ENCODE results near the gene CHIT1. TPM values are rescaled to one million over a fixed set of nuclear protein-coding genes. Genes with fewer than 3 reads are reported as not detected.

The CHIT1 gene
- total and polyA plus RNA-seq, 2 of the 13 experiments (the other 11 are each of a cell fraction or from before 2014, with no cell fraction given) = not detected

DNA sequence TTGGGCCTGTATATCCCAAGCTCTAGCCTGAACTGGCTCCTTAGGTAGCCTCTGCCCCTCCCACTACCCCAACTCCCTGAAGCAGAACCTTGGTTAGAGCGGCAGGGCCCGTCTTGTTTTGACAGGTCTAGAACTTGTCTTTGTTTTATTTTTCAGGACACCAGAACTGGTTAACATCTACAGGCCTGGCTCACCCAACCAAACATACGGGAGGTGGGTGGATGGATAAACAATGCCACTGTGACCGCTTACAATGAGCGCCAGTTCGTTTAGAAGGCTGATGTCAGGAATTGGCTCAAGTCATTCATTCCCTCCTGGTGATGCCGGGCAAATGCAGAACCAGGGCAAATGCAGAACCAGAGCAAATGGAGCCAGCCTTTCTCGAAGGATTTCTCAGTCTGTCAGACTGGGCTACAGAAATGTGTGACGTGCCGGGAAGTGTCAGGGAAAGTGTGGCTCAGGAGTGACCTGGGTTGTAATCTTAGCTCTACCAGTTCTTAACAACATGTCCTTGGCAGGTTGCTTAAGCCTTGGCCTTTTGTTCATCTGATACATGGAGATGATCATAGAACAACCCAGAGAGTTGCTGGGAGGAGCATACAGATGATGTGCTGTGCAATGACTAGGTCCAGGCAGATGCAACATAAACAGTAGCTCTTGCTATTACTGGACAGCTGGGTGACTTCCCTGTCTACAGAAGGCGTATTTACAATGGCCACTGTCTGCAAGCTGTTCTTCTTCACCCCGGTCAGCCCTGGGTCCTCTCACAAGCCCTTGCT, 45.3 kb upstream of the CHIT1 start:
- in situ Hi-C loops (cut with HindIII; ENCODE audit: extremely low pct_ligation_motif_present, low pct_unique_long_range_greater_than_20kb) (loop anchor here (5.0 to 10.0 kb wide), 4 partner anchors 52 to 237 kb away; no protein-coding TSS in a partner anchor), intact Hi-C loops (cut with micrococcal nuclease; ENCODE audit: unreplicated experiment) (loop anchor here (5.0 kb wide), 1 partner anchor 213 kb away; no protein-coding TSS in a partner anchor)
- no peak overlapping the region for H3K27ac ChIP-seq (ENCODE audit: extremely low read length, insufficient read depth, low read length)
- no peak overlapping the region for H3K4me3 ChIP-seq (replicated peaks in 1 of 3; ENCODE audit: insufficient read depth in 1 of 3, low read depth in 2 of 3, low read length in 3 of 3)
- H3K36me3 ChIP-seq (replicated peaks in 1 of 2; ENCODE audit: control insufficient read depth in 1 of 2, insufficient read depth in 2 of 2, low read length in 2 of 2) = no peaks in the 10 kb centered on the region
- CTCF ChIA-PET (ENCODE audit: low intra/inter-chr PET ratio, low total read pairs) = interaction anchor here (3.1 kb wide), 1 partner anchor 64 kb away, joined by 41 read pairs; no protein-coding TSS in a partner anchor
- no peak overlapping the region for H3K9ac ChIP-seq (ENCODE audit: insufficient read depth, low read depth, low read length)
- H3K4me2 ChIP-seq (ENCODE audit: low read depth, low read length) = no peak overlapping the region
- FAIRE-seq = no peak
- POLR2A ChIA-PET = no interaction called here
- BruUV-seq (replicated peaks) = no TSS peak
- H4K20me1 ChIP-seq (ENCODE audit: insufficient read depth, low read length) = no peaks in the 10 kb centered on the region
- no peaks in the 10 kb centered on the region for H3K9me3 ChIP-seq (ENCODE audit: low read length)
- no peak for DNase-seq (ENCODE audit: low spot score)
- TF ChIP-seq ZUFSP (CRISPR knock-in tag; IDR thresholded peaks at IDR 0.05; ENCODE audit: borderline replicate concordance) (no peak), ZNF12 (CRISPR knock-in tag; IDR thresholded peaks at IDR 0.05) (no peak), NAIF1 (CRISPR knock-in tag; IDR thresholded peaks at IDR 0.05; ENCODE audit: borderline replicate concordance) (no peak), ARID2 (CRISPR knock-in tag; IDR thresholded peaks at IDR 0.05; ENCODE audit: borderline replicate concordance) (no peak), ZNF33A (CRISPR knock-in tag; IDR thresholded peaks at IDR 0.05; ENCODE audit: borderline replicate concordance) (no peak), KMT2A (CRISPR knock-in tag; IDR thresholded peaks at IDR 0.05) (no peak), ZNF607 (CRISPR knock-in tag; IDR thresholded peaks at IDR 0.05; ENCODE audit: borderline replicate concordance) (no peak), FOXK2 (IDR thresholded peaks at IDR 0.05) (no peak), ZNF878 (CRISPR knock-in tag; IDR thresholded peaks at IDR 0.05) (no peak), ZNF451 (CRISPR knock-in tag; IDR thresholded peaks at IDR 0.05) (no peak), KLF12 (CRISPR knock-in tag; IDR thresholded peaks at IDR 0.05; ENCODE audit: borderline replicate concordance) (no peak), SATB2 (CRISPR knock-in tag; IDR thresholded peaks at IDR 0.05) (no peak), GMEB1 (CRISPR knock-in tag; IDR thresholded peaks at IDR 0.05; ENCODE audit: borderline replicate concordance) (no peak), SMC3 (IDR thresholded peaks at IDR 0.05; ENCODE audit: low read length) (no peak), ZNF546 (CRISPR knock-in tag; conservative IDR thresholded peaks at IDR 0.05) (no peak), MBD4 (IDR thresholded peaks at IDR 0.05; ENCODE audit: borderline replicate concordance, low read length) (no peak), POLR2A (IDR thresholded peaks at IDR 0.05; ENCODE audit: insufficient read depth in 1 of 2, low read depth in 2 of 2, low read length in 2 of 2) (no peak), ZNF816 (CRISPR knock-in tag; IDR thresholded peaks at IDR 0.05; ENCODE audit: borderline replicate concordance) (no peak), EHMT2 (IDR thresholded peaks at IDR 0.05; ENCODE audit: borderline replicate concordance, low read depth, low read length) (no peak)
- TF ChIP-seq, protein P1, sequence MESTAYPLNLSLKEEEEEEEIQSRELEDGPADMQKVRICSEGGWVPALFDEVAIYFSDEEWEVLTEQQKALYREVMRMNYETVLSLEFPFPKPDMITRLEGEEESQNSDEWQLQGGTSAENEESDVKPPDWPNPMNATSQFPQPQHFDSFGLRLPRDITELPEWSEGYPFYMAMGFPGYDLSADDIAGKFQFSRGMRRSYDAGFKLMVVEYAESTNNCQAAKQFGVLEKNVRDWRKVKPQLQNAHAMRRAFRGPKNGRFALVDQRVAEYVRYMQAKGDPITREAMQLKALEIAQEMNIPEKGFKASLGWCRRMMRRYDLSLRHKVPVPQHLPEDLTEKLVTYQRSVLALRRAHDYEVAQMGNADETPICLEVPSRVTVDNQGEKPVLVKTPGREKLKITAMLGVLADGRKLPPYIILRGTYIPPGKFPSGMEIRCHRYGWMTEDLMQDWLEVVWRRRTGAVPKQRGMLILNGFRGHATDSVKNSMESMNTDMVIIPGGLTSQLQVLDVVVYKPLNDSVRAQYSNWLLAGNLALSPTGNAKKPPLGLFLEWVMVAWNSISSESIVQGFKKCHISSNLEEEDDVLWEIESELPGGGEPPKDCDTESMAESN (CRISPR knock-in tag; conservative IDR thresholded peaks at IDR 0.05) = no peak
- no peaks in the 10 kb centered on the region for H3K79me2 ChIP-seq (ENCODE audit: insufficient read depth, low read length)
- WGBS (ENCODE audit: low lambda C conversion rate) = 64% methylated on average over 11 of the region's 12 CpGs
- H2AFZ ChIP-seq (ENCODE audit: low read length) = no peak overlapping the region
- no peak for ATAC-seq
- peaks cover 1 to 35% of the 10 kb centered on the region in 2 experiments; a peak in 3 of 5 replicates for H3K27me3 ChIP-seq (ENCODE audit: control insufficient read depth in 1 of 2, insufficient read depth in 2 of 2, low read length in 2 of 2)
- H3K4me1 ChIP-seq (ENCODE audit: insufficient read depth, low read length) = peaks cover 17% of the 10 kb centered on the region; the same call in 1 of the 2 replicates

Measured in HepG2 (cell line).